Mesenchymal stem cell (in vitro differentiated cells and primary cell): ENCODE results near the gene FLOT1.
A peak's percentile ranks its signal among the peaks of the same experiment; 100 is the strongest.
"Not testable (repeated sequence)": the region's sequence is repeated elsewhere in the genome, so short reads cannot be mapped to it uniquely, and the experiment has no call there.

ENCODE experiments used
- DNase-seq: peaks from one replicate; pipeline ENCODE4 v3.0.0-alpha.2; 2013
- H2AFZ ChIP-seq: one replicate; pipeline ENCODE4 v1.6.1; 2013; ENCODE audit warnings: low read depth, mild to moderate bottlenecking, control low read depth, inconsistent platforms, low read length, moderate library complexity
- H2AK5ac ChIP-seq: 2 replicates; pipeline ENCODE4 v1.6.1; 2013; ENCODE audit warnings: low read length, moderate library complexity, mild to moderate bottlenecking, inconsistent platforms; ENCODE audit not compliant: severe bottlenecking
- H2BK120ac ChIP-seq: one replicate; pipeline ENCODE4 v1.6.1; 2013; ENCODE audit warnings: low read depth, mild to moderate bottlenecking, inconsistent platforms, low read length, moderate library complexity
- H2BK12ac ChIP-seq, 2 experiments: one replicate each; pipeline ENCODE4 v1.6.1; 2013; ENCODE audit warnings: inconsistent platforms in 2 of 2, low read length in 2 of 2, mild to moderate bottlenecking in 2 of 2, moderate library complexity in 2 of 2, control low read depth in 1 of 2
- H2BK15ac ChIP-seq: one replicate; pipeline ENCODE4 v1.6.1; 2013; ENCODE audit warnings: mild to moderate bottlenecking, low read depth, inconsistent platforms; ENCODE audit not compliant: poor library complexity, severe bottlenecking
- H2BK5ac ChIP-seq: 2 replicates; pipeline ENCODE4 v1.6.1; 2013; ENCODE audit warnings: low read depth, mild to moderate bottlenecking, low read length, control low read depth, inconsistent platforms; ENCODE audit not compliant: poor library complexity, severe bottlenecking
- H3K14ac ChIP-seq, 2 experiments: one replicate each; pipeline ENCODE4 v1.6.1; 2013; ENCODE audit warnings: inconsistent platforms in 2 of 2, low read length in 2 of 2, control low read depth in 1 of 2, mild to moderate bottlenecking in 1 of 2, moderate library complexity in 1 of 2
- H3K18ac ChIP-seq, 2 experiments: one replicate each; pipeline ENCODE4 v1.6.1; 2013; ENCODE audit warnings: inconsistent platforms in 2 of 2, low read length in 2 of 2, control low read depth in 1 of 2, low read depth in 1 of 2, mild to moderate bottlenecking in 1 of 2
- H3K23ac ChIP-seq, 2 experiments: one replicate each; pipeline ENCODE4 v1.6.1; 2013; ENCODE audit warnings: inconsistent platforms in 2 of 2, low read length in 2 of 2, mild to moderate bottlenecking in 2 of 2, moderate library complexity in 2 of 2, control low read depth in 1 of 2
- H3K27ac ChIP-seq: 2 replicates; pipeline ENCODE4 v1.5.1; 2013; ENCODE audit warnings: mild to moderate bottlenecking, moderate library complexity, low read length, control low read depth, inconsistent platforms; ENCODE audit not compliant: poor library complexity, severe bottlenecking
- H3K27me3 ChIP-seq, 2 experiments: 2 replicates each; pipeline versions ENCODE4 v1.6.1 to v1.7.0; 2013; ENCODE audit warnings: low read length in 2 of 2, mild to moderate bottlenecking in 2 of 2, moderate library complexity in 2 of 2, control low read depth in 1 of 2, inconsistent platforms in 1 of 2; ENCODE audit not compliant: control insufficient read depth in 1 of 2, insufficient read depth in 1 of 2
- H3K36me3 ChIP-seq, 2 experiments: 2 replicates each; pipeline versions ENCODE4 v1.6.1 to v1.7.0; 2013; ENCODE audit warnings: low read length in 2 of 2, control low read depth in 1 of 2, inconsistent platforms in 1 of 2, low read depth in 1 of 2, mild to moderate bottlenecking in 1 of 2; ENCODE audit not compliant: insufficient read depth in 2 of 2, control insufficient read depth in 1 of 2
- H3K4ac ChIP-seq, 2 experiments: one replicate each; pipeline ENCODE4 v1.6.1; 2013; ENCODE audit warnings: inconsistent platforms in 2 of 2, low read length in 2 of 2, mild to moderate bottlenecking in 2 of 2, moderate library complexity in 2 of 2, control low read depth in 1 of 2, low read depth in 1 of 2
- H3K4me1 ChIP-seq: 2 replicates; pipeline ENCODE4 v1.6.1; 2013; ENCODE audit warnings: low read depth, low read length, control low read depth; ENCODE audit not compliant: control insufficient read depth, insufficient read depth
- H3K4me2 ChIP-seq: 2 replicates; pipeline ENCODE4 v1.6.1; 2013; ENCODE audit warnings: low read length, mild to moderate bottlenecking, inconsistent platforms; ENCODE audit not compliant: poor library complexity, severe bottlenecking
- H3K4me3 ChIP-seq, 2 experiments: 2 replicates each; pipeline versions ENCODE4 v1.5.1 to v1.7.0; 2013; ENCODE audit warnings: low read length in 2 of 2, mild to moderate bottlenecking in 2 of 2, control low read depth in 1 of 2, low read depth in 1 of 2; ENCODE audit not compliant: insufficient read depth in 1 of 2
- H3K79me1 ChIP-seq: replicated peaks from 2 replicates; pipeline ENCODE4 v1.6.1; 2013; ENCODE audit warnings: mild to moderate bottlenecking, control low read depth, low read length, inconsistent platforms; ENCODE audit not compliant: poor library complexity, severe bottlenecking
- H3K9ac ChIP-seq: 2 replicates; pipeline ENCODE4 v1.7.0; 2013; ENCODE audit warnings: mild to moderate bottlenecking, low read length, moderate library complexity
- H3K9me3 ChIP-seq: 2 replicates; pipeline ENCODE4 v1.7.0; 2013; ENCODE audit warnings: mild to moderate bottlenecking, low read length; ENCODE audit not compliant: control insufficient read depth
- H4K8ac ChIP-seq: one replicate; pipeline ENCODE4 v1.6.1; 2013; ENCODE audit warnings: inconsistent platforms, mild to moderate bottlenecking, low read length, moderate library complexity
- H4K91ac ChIP-seq: one replicate; pipeline ENCODE4 v1.6.1; 2013; ENCODE audit warnings: mild to moderate bottlenecking, low read length, inconsistent platforms
- WGBS: methylation state at CpG from one replicate; pipeline ENCODE4 v1.1.7; 2013; ENCODE audit warnings: mixed read lengths; 5-methylcytosine and 5-hydroxymethylcytosine counted together

FLOT1 gene

DNA sequence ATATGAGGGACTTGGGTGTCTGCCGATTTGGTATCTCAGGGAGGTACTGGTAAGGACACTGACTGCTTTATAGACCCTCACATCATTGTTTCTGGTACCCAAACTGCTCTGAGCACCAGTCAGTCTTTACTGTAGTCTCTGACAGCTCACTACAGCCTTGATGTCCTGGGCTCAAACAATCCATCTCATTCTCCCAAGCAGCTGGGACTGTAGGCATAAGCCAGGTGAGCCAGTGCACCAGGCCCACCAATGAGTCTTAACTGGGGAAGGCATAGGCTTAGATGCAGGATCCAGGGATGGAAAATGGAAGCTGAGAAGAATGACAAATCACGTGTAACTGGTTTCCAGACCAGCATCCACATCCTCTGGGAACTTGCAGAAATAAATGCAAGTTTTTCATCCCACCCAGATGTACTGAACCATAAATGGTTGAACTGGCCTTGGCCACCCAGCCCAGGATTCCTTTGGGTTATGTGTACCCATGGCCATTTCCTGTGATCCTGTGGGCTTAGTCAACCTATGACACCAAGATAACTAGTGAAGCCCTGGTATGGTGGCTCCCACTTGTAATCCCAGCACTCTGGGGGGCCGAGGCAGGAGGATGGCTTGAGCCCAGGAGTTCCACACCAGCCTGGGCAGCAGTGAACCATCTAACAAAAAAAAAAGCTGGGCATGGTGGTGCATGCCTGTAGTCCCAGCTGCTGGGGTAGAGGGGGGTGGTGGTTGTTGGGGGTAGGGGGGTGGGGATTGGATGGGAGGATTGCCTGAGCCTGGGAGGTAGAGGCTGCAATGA lies 16.6 kb downstream of the FLOT1 start:
- Histone ChIP-seq H3K36me3 (peaks cover 59 to 75% of the 10 kb centered on the region in 2 experiments), H3K9ac (peak overlapping the region; percentile 96), H3K4me1 (peaks cover 21% of the 10 kb centered on the region), H3K18ac (peak overlapping the region in 1 of 2 experiments; percentile 13), H3K27ac (peak overlapping the region; percentile 29), H2AK5ac (no peak overlapping the region), H2BK5ac (no peak overlapping the region), H3K9me3 (no peaks in the 10 kb centered on the region), H3K4me3 (no peak overlapping the region), H4K91ac (no peak overlapping the region), H2BK120ac (no peak overlapping the region), H4K8ac (no peak overlapping the region), H2AFZ (no peak overlapping the region), H3K4me2 (no peak overlapping the region), H3K23ac (no peak overlapping the region), H3K27me3 (no peaks in the 10 kb centered on the region), H3K79me1 (peaks cover 9% of the 10 kb centered on the region), H2BK12ac (no peak overlapping the region), H2BK15ac (no peak overlapping the region), H3K4ac (no peak overlapping the region), H3K14ac (no peak overlapping the region)
- peak; percentile 41 for DNase-seq
- WGBS: 64% methylated on average over 3 of the region's 3 CpGs

DNA sequence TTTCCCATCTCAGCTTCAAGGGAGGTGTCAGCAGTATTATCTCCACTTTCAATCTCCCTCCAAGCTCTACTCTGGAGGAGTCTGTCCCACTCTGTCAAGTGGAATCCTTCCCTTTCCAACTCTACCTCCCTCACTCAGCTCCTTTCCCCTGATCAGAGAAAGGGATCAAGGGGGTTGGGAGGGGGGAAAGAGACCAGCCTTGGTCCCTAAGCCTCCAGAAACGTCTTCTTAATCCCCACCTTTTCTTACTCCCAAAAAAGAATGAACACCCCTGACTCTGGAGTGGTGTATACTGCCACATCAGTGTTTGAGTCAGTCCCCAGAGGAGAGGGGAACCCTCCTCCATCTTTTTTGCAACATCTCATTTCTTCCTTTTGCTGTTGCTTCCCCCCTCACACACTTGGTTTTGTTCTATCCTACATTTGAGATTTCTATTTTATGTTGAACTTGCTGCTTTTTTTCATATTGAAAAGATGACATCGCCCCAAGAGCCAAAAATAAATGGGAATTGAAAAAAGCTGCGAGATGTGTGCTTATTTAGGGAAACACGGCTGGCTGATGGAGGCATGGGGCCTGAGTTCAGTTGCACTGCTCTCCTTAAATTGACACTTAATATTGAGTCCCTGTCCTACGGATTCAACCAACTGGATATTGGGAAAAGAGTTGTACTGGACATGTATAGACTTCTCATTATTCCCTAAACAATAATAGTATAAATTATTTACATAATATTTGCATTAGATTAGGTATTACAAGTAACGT lies 17.4 kb downstream of the FLOT1 start:
- WGBS: 77% methylated on average over 4 of the region's 6 CpGs
- H3K4me3 ChIP-seq: no peak overlapping the region

DNA sequence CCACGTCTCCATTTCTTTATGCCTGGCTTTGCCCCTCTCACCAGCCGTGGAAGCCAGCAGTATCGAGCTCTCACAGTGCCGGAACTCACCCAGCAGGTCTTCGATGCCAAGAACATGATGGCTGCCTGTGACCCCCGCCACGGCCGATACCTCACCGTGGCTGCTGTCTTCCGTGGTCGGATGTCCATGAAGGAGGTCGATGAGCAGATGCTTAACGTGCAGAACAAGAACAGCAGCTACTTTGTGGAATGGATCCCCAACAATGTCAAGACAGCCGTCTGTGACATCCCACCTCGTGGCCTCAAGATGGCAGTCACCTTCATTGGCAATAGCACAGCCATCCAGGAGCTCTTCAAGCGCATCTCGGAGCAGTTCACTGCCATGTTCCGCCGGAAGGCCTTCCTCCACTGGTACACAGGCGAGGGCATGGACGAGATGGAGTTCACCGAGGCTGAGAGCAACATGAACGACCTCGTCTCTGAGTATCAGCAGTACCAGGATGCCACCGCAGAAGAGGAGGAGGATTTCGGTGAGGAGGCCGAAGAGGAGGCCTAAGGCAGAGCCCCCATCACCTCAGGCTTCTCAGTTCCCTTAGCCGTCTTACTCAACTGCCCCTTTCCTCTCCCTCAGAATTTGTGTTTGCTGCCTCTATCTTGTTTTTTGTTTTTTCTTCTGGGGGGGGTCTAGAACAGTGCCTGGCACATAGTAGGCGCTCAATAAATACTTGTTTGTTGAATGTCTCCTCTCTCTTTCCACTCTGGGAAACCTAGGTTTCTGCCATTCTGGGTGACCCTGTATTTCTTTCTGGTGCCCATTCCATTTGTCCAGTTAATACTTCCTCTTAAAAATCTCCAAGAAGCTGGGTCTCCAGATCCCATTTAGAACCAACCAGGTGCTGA lies 18.4 kb downstream of the FLOT1 start:
- H2BK120ac ChIP-seq, H2BK12ac ChIP-seq, H3K14ac ChIP-seq, H3K79me1 ChIP-seq, H3K18ac ChIP-seq, H2BK15ac ChIP-seq, H4K91ac ChIP-seq, H4K8ac ChIP-seq, H3K23ac ChIP-seq, H3K4ac ChIP-seq, H2AFZ ChIP-seq, DNase-seq, H2BK5ac ChIP-seq, H2AK5ac ChIP-seq, H3K27me3 ChIP-seq, H3K9me3 ChIP-seq: not testable (repeated sequence)
- peak overlapping the region; percentile 40 for H3K4me2 ChIP-seq
- peak overlapping the region; percentile 96 for H3K9ac ChIP-seq
- H3K4me1 ChIP-seq: peaks cover 17% of the 10 kb centered on the region
- H3K36me3 ChIP-seq: peaks cover 44 to 56% of the 10 kb centered on the region in 2 experiments
- peak overlapping the region in 1 of 2 experiments; percentile 87 for H3K4me3 ChIP-seq
- WGBS: 91% methylated on average over 25 of the region's 29 CpGs
- peak overlapping the region; percentile 74 for H3K27ac ChIP-seq

More for the DNA sequence above, 17.4 kb downstream of the FLOT1 start:
- H3K18ac ChIP-seq: peak overlapping the region in 1 of 2 experiments; percentile 4
- no peak for DNase-seq
- peak overlapping the region; percentile 54 for H3K4me2 ChIP-seq
- H3K9ac ChIP-seq: peak overlapping the region; percentile 96
- no peak overlapping the region for H4K8ac ChIP-seq
- H4K91ac ChIP-seq: no peak overlapping the region
- H2BK12ac ChIP-seq: no peak overlapping the region
- H3K14ac ChIP-seq: no peak overlapping the region
- H3K23ac ChIP-seq: no peak overlapping the region
- H2BK15ac ChIP-seq: no peak overlapping the region
- H3K79me1 ChIP-seq: peaks cover 4% of the 10 kb centered on the region
- H2AK5ac ChIP-seq: no peak overlapping the region
- H3K9me3 ChIP-seq: no peaks in the 10 kb centered on the region
- peaks cover 50 to 66% of the 10 kb centered on the region in 2 experiments for H3K36me3 ChIP-seq
- no peak overlapping the region for H2AFZ ChIP-seq
- H2BK120ac ChIP-seq: no peak overlapping the region
- peak overlapping the region; percentile 74 for H3K27ac ChIP-seq
- H3K4ac ChIP-seq: no peak overlapping the region
- peaks cover 17% of the 10 kb centered on the region for H3K4me1 ChIP-seq
- no peak overlapping the region for H2BK5ac ChIP-seq
- no peaks in the 10 kb centered on the region for H3K27me3 ChIP-seq
